SK-N-SH (cell line): Measurements from ENCODE around the gene DDX24. TPM values are rescaled to one million over a fixed set of nuclear protein-coding genes. Genes with fewer than 3 reads are reported as not detected.

ENCODE experiments used
- CTCF ChIA-PET: fragments of 300-600, 350-600 bp; formaldehyde crosslinking; extraction: SDS; loops from one replicate; lab custom pipeline; 2021; lab: Yijun Ruan, JAX
- POLR2A ChIA-PET: fragments of 350-600 bp; sonication (Branson Sonifier 250); formaldehyde crosslinking; extraction: SDS; loops from one replicate; lab custom pipeline; 2020; ENCODE audit warnings: antibody characterized with exemption, inconsistent platforms; lab: Yijun Ruan, JAX
- DNase-seq: peaks from one replicate; pipeline ENCODE4 v3.0.0; 2012
- H2AFZ ChIP-seq: fragments of 200-600 bp; sonication (generic); 2 replicates; pipeline ENCODE4 v1.8.1; 2016; ENCODE audit warnings: antibody characterized with exemption, mild to moderate bottlenecking, low read depth
- H3F3A ChIP-seq: fragments of 200-600 bp; sonication (generic); replicated peaks from 2 replicates; pipeline ENCODE3; 2016; ENCODE audit warnings: antibody characterized with exemption, mild to moderate bottlenecking; ENCODE audit not compliant: insufficient read depth
- H3K27ac ChIP-seq, 2 experiments: fragments of 200-500 bp in 1 of 2; fragments of 200-600 bp in 1 of 2; sonication (Bioruptor generic) in 1 of 2; sonication (generic), shearing (Covaris generic) in 1 of 2; 2 replicates each; pipeline versions ENCODE4 v1.5.1 to v1.6.1; 2014 to 2016; ENCODE audit warnings: low read depth in 2 of 2, inconsistent platforms in 1 of 2, low read length in 1 of 2, mild to moderate bottlenecking in 1 of 2, mixed read lengths in 1 of 2
- H3K27me3 ChIP-seq: fragments of 200-600 bp; sonication (generic), shearing (Covaris generic); 2 replicates; pipeline ENCODE4 v1.6.1; 2016; ENCODE audit warnings: mixed run types; ENCODE audit not compliant: insufficient read depth
- H3K36me3 ChIP-seq, 2 experiments: fragments of 200-500 bp in 1 of 2; fragments of 200-600 bp in 1 of 2; sonication (Bioruptor generic) in 1 of 2; sonication (generic) in 1 of 2; replicated peaks in 1 of 2; 2 replicates each; pipeline versions ENCODE3 to v1.5.1; 2014 to 2016; ENCODE audit warnings: low read length in 1 of 2, mild to moderate bottlenecking in 1 of 2; ENCODE audit not compliant: insufficient read depth in 2 of 2, control insufficient read depth in 1 of 2
- H3K4me1 ChIP-seq, 2 experiments: fragments of 200-500 bp in 1 of 2; fragments of 200-600 bp in 1 of 2; sonication (Bioruptor generic) in 1 of 2; sonication (generic), shearing (Covaris generic) in 1 of 2; 2 replicates each; pipeline versions ENCODE4 v1.5.1 to v1.6.1; 2014 to 2016; ENCODE audit warnings: low read depth in 1 of 2, low read length in 1 of 2, mixed run types in 1 of 2; ENCODE audit not compliant: insufficient read depth in 2 of 2, control insufficient read depth in 1 of 2
- H3K4me2 ChIP-seq: fragments of 200-600 bp; sonication (generic), shearing (Covaris generic); 2 replicates; pipeline ENCODE4 v1.6.1; 2017; ENCODE audit warnings: mixed run types
- H3K4me3 ChIP-seq, 2 experiments: fragments of 200-500 bp in 1 of 2; fragments of 200-600 bp in 1 of 2; sonication (Bioruptor generic) in 1 of 2; sonication (generic), shearing (Covaris generic) in 1 of 2; 2 replicates each; pipeline versions ENCODE4 v1.5.1 to v1.8.1; 2014 to 2016; ENCODE audit warnings: low read depth in 2 of 2, inconsistent platforms in 1 of 2, low read length in 1 of 2, mild to moderate bottlenecking in 1 of 2, mixed read lengths in 1 of 2, moderate library complexity in 1 of 2
- H3K79me2 ChIP-seq: fragments of 200-600 bp; sonication (generic); 2 replicates; pipeline ENCODE4 v1.8.1; 2017; ENCODE audit warnings: mild to moderate bottlenecking; ENCODE audit not compliant: insufficient read depth
- H3K9ac ChIP-seq: fragments of 200-600 bp; sonication (generic); 2 replicates; pipeline ENCODE4 v1.6.1; 2017; ENCODE audit warnings: mixed run types
- H3K9me2 ChIP-seq: fragments of 200-600 bp; sonication (generic); 2 replicates; pipeline ENCODE4 v1.6.1; 2017; ENCODE audit warnings: mixed run types
- H3K9me3 ChIP-seq: fragments of 200-600 bp; sonication (generic); 2 replicates; pipeline ENCODE4 v1.6.1; 2017; ENCODE audit warnings: mixed run types, mild to moderate bottlenecking, moderate library complexity
- H4K20me1 ChIP-seq: fragments of 200-600 bp; sonication (generic); 2 replicates; pipeline ENCODE4 v1.6.1; 2017; ENCODE audit warnings: mild to moderate bottlenecking, mixed run types; ENCODE audit not compliant: insufficient read depth
- CHD2 ChIP-seq: fragments of 150-350 bp; IDR thresholded peaks from 2 replicates; pipeline ENCODE4 v1.6.1; 2018; ENCODE audit warnings: low read length; ENCODE audit not compliant: partially characterized antibody
- CTCF ChIP-seq: fragments of 200-600 bp; sonication (generic); IDR thresholded peaks from 2 replicates; pipeline ENCODE4 v1.6.1; 2017; ENCODE audit warnings: antibody characterized with exemption, mild to moderate bottlenecking, moderate library complexity
- ELF1 ChIP-seq: IDR thresholded peaks from 2 replicates; pipeline ENCODE4 v1.4.0; 2012
- EZH2phosphoT487 ChIP-seq: fragments of 200-600 bp; sonication (generic); IDR thresholded peaks from 2 replicates; pipeline ENCODE4 v1.6.1; 2017; ENCODE audit warnings: low read depth, mixed run types, mild to moderate bottlenecking, antibody characterized with exemption, moderate library complexity, borderline replicate concordance
- FOXJ3 ChIP-seq: sonication (generic); formaldehyde crosslinking; IDR thresholded peaks from 2 replicates; pipeline ENCODE4 v1.5.1; 2020; ENCODE audit warnings: mild to moderate bottlenecking, missing genetic modification reagents
- GABPA ChIP-seq: IDR thresholded peaks from 2 replicates; pipeline ENCODE4 v1.4.0; 2012; ENCODE audit warnings: low read depth, mild to moderate bottlenecking
- JUND ChIP-seq: IDR thresholded peaks from 2 replicates; pipeline ENCODE4 v1.4.0; 2012
- PBX3 ChIP-seq: IDR thresholded peaks from 2 replicates; pipeline ENCODE4; 2012
- POLR2AphosphoS5 ChIP-seq: IDR thresholded peaks from 2 replicates; pipeline ENCODE4 v1.6.1; 2012; ENCODE audit warnings: low read depth, low read length
- RCOR1 ChIP-seq: fragments of 150-350 bp; IDR thresholded peaks from 2 replicates; pipeline ENCODE4 v1.6.1; 2017; ENCODE audit warnings: antibody characterized with exemption, low read length
- RXRA ChIP-seq: IDR thresholded peaks from 2 replicates; pipeline ENCODE4 v1.4.0; 2012; ENCODE audit warnings: low read depth, mild to moderate bottlenecking, borderline replicate concordance
- SIN3A ChIP-seq: IDR thresholded peaks from 2 replicates; pipeline ENCODE4 v1.6.1; 2012; ENCODE audit warnings: low read depth, mild to moderate bottlenecking, low read length, moderate library complexity, borderline replicate concordance
- SMC3 ChIP-seq: IDR thresholded peaks from 2 replicates; pipeline ENCODE4 v1.6.1; 2012; ENCODE audit warnings: low read depth, low read length, improper control_type of control experiment
- TCF12 ChIP-seq: IDR thresholded peaks from 2 replicates; pipeline ENCODE4 v1.4.0; 2012
- TEAD4 ChIP-seq: IDR thresholded peaks from 2 replicates; pipeline ENCODE4 v1.4.0; 2012; ENCODE audit warnings: mild to moderate bottlenecking, borderline replicate concordance; ENCODE audit not compliant: insufficient read depth
- USF1 ChIP-seq: IDR thresholded peaks from 2 replicates; pipeline ENCODE4 v1.4.0; 2012; ENCODE audit warnings: low read depth, borderline replicate concordance
- YY1 ChIP-seq: IDR thresholded peaks from 2 replicates; pipeline ENCODE4 v1.4.0; 2012; ENCODE audit warnings: low read depth, mild to moderate bottlenecking
- ZBTB33 ChIP-seq: IDR thresholded peaks from 2 replicates; pipeline ENCODE4 v1.4.0; 2012; ENCODE audit warnings: low read depth, borderline replicate concordance
- WGBS: methylation state at CpG from one replicate; pipeline ENCODE4 v1.1.6; 2017; ENCODE audit warnings: low lambda C conversion rate; 5-methylcytosine and 5-hydroxymethylcytosine counted together
- polyA plus RNA-seq, 3 experiments: library from polyadenylated mRNA; depleted of rRNA; stranded (reverse); fragments of >200 nt; gene quantifications; 2 replicates each; pipeline ENCODE4 v1.2.3, GENCODE V29; 2012

Gene DDX24
- polyA plus RNA-seq, 1 of the 3 experiments (the other 2 are of a cell fraction), result 108 TPM

- Histone ChIP-seq H3K9me3 (no peaks in the 10 kb centered on the region), H3K27me3 (no peaks in the 10 kb centered on the region), H3K79me2 (no peaks in the 10 kb centered on the region), H3K9me2 (no peaks in the 10 kb centered on the region), H4K20me1 (no peaks in the 10 kb centered on the region), H3F3A (no peaks in the 10 kb centered on the region), H3K4me3 (no peak overlapping the region), H3K4me2 (no peak overlapping the region), H3K4me1 (peaks cover 0 to 18% of the 10 kb centered on the region in 2 experiments; a peak in 2 of 4 replicates), H3K36me3 (peaks cover 27 to 91% of the 10 kb centered on the region in 2 experiments), H3K27ac (no peak overlapping the region), H3K9ac (no peak overlapping the region), H2AFZ (no peak overlapping the region)
- no peak for DNase-seq
- CTCF ChIA-PET, result interaction anchor here (0.6 to 8.3 kb wide), 12 partner anchors 8 to 147 kb away, joined by 3 to 100 read pairs (median 13); partner anchors contain the start of gene IFI27L2
- 89% methylated on average over 5 of the region's 6 CpGs for WGBS
- TF ChIP-seq USF1, result no peak
- TF ChIP-seq CTCF, result no peak
- no peak for TF ChIP-seq SMC3
- no peak for TF ChIP-seq TEAD4
- TF ChIP-seq PBX3, result no peak
- no peak for TF ChIP-seq EZH2phosphoT487
- POLR2A ChIA-PET, result interaction anchor here (0.6 kb wide), 1 partner anchor 117 kb away, joined by 4 read pairs; no protein-coding TSS in a partner anchor
Measured at GRCh38 chr14:94050231-94050880, 30.6 kb downstream of the DDX24 start.

- no peak for TF ChIP-seq JUND
- no peak for TF ChIP-seq POLR2AphosphoS5
- no peak for TF ChIP-seq ZBTB33
- TF ChIP-seq YY1, result no peak
- TF ChIP-seq SIN3A, result no peak
- TF ChIP-seq CHD2, result no peak
- no peak for TF ChIP-seq ELF1
- no peak for TF ChIP-seq TCF12
- no peak for TF ChIP-seq GABPA
- no peak for TF ChIP-seq RXRA
- no peak for TF ChIP-seq RCOR1
- no peak for TF ChIP-seq FOXJ3 (CRISPR knock-in tag)
- Histone ChIP-seq H3K4me3 (no peak overlapping the region), H3K9ac (no peak overlapping the region), H2AFZ (no peak overlapping the region), H3K27ac (no peak overlapping the region), H3K27me3 (no peaks in the 10 kb centered on the region), H3K4me1 (peaks cover 0 to 18% of the 10 kb centered on the region in 2 experiments; a peak in 2 of 4 replicates), H4K20me1 (no peaks in the 10 kb centered on the region), H3K36me3 (peaks cover 27 to 91% of the 10 kb centered on the region in 2 experiments), H3K9me3 (no peaks in the 10 kb centered on the region), H3K4me2 (no peak overlapping the region), H3K79me2 (no peaks in the 10 kb centered on the region), H3K9me2 (no peaks in the 10 kb centered on the region), H3F3A (no peaks in the 10 kb centered on the region)
- DNase-seq, result no peak
- CTCF ChIA-PET, result interaction anchor here (2.7 to 8.3 kb wide), 5 partner anchors 12 to 93 kb away, joined by 12 to 100 read pairs (median 24); no protein-coding TSS in a partner anchor
- 97% methylated on average over 2 of the region's 2 CpGs for WGBS
- POLR2A ChIA-PET, result no interaction called here
Measured at GRCh38 chr14:94049625-94050023, 31.4 kb downstream of the DDX24 start.
